ENCODE measurements around the gene GPR89B. TPM values are rescaled to one million over a fixed set of nuclear protein-coding genes. Genes with fewer than 3 reads are reported as not detected.

GPR89B gene
- total and polyA plus RNA-seq, 9 of the 15 experiments (the other 6 are each of a cell fraction or from before 2014, with no cell fraction given), result 9.3 to 39.3 (median 19.6) TPM

DNA sequence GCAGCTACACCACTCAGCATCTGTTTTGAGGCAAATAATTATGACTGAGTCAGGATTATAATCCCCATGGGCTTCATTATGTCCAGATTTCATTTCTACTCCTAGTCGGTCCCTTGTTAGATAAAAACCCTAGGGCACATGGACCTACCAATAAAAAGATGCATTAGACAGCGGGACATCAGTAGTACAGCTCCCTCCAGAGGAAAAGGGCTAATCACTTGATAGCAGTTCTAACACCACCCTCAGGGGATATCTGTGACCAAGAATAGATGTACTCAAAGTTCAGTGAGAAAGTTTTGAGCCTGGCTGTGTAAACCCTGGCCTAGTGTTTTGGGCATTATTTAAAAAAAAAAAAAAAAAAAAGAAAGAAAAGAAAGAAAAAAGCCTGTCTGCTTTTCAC, 15.7 kb upstream of the GPR89B start:
- intact Hi-C loops (cut with micrococcal nuclease), result no loop called here
- H3K9me3 ChIP-seq (replicated peaks; ENCODE audit: control insufficient read depth, insufficient read depth, low read depth, low read length), result no peaks in the 10 kb centered on the region
- H3K36me3 ChIP-seq (ENCODE audit: control insufficient read depth, insufficient read depth, low read length), result no peaks in the 10 kb centered on the region
- no peaks in the 10 kb centered on the region for H3K9me1 ChIP-seq (ENCODE audit: control insufficient read depth, insufficient read depth, low read length)
- no peak overlapping the region for H3K4me3 ChIP-seq
- 8% methylated on average over 2 of the region's 2 CpGs for WGBS (ENCODE audit: insufficient coverage, low coverage, missing lambda C conversion rate)
- FAIRE-seq, result no peak
- no peak overlapping the region for H3K4me2 ChIP-seq (ENCODE audit: insufficient read depth, low read length)
- no peaks in the 10 kb centered on the region for H4K20me1 ChIP-seq (replicated peaks; ENCODE audit: control insufficient read depth, insufficient read depth, low read length)
- ChIA-PET CTCF (ENCODE audit: low intra/inter-chr PET ratio) (no interaction called here), POLR2A (interaction anchor here (0.8 kb wide), 1 partner anchor 101 kb away, joined by 4 read pairs; no protein-coding TSS in a partner anchor)
- no peak for DNase-seq (ENCODE audit: extremely low read depth in 1 of 4, low spot score in 3 of 4)
- H3K27me3 ChIP-seq (ENCODE audit: control insufficient read depth in 2 of 2, insufficient read depth in 2 of 2, low read length in 2 of 2), result peaks cover 22 to 26% of the 10 kb centered on the region in 2 experiments
- H2AFZ ChIP-seq (ENCODE audit: low read depth, low read length), result no peak overlapping the region
- in situ Hi-C loops (cut with MboI), result no loop called here
- no peak overlapping the region for H3K27ac ChIP-seq (ENCODE audit: extremely low read depth, low read depth, low read length)
- no TSS peak for BruUV-seq (replicated peaks)
- no peak overlapping the region for H3K9ac ChIP-seq (ENCODE audit: insufficient read depth in 1 of 2, low read depth in 2 of 2, low read length in 2 of 2)
- H3K79me2 ChIP-seq (ENCODE audit: control insufficient read depth, insufficient read depth, low read length), result no peaks in the 10 kb centered on the region
- ATAC-seq, result no peak
- peaks cover 0 to 6% of the 10 kb centered on the region in 2 experiments; a peak in 2 of 5 replicates for H3K4me1 ChIP-seq (replicated peaks in 1 of 2; ENCODE audit: control insufficient read depth in 2 of 2, insufficient read depth in 2 of 2, low read length in 2 of 2)
- TF ChIP-seq MXI1 (IDR thresholded peaks at IDR 0.05; ENCODE audit: low read depth, low read length), result no peak
- TF ChIP-seq ZNF668 (CRISPR knock-in tag; IDR thresholded peaks at IDR 0.05), result no peak
- no peak for TF ChIP-seq SMAD4 (CRISPR knock-in tag; conservative IDR thresholded peaks at IDR 0.05)
- TF ChIP-seq, protein P1, sequence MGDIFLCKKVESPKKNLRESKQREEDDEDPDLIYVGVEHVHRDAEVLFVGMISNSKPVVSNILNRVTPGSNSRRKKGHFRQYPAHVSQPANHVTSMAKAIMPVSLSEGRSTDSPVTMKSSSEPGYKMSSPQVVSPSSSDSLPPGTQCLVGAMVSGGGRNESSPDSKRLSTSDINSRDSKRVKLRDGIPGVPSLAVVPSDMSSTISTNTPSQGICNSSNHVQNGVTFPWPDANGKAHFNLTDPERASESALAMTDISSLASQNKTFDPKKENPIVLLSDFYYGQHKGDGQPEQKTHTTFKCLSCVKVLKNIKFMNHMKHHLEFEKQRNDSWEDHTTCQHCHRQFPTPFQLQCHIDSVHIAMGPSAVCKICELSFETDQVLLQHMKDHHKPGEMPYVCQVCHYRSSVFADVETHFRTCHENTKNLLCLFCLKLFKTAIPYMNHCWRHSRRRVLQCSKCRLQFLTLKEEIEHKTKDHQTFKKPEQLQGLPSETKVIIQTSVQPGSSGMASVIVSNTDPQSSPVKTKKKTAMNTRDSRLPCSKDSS (IDR thresholded peaks at IDR 0.05; ENCODE audit: low read depth, partially characterized antibody), result no peak
- TF ChIP-seq ZBTB17 (CRISPR knock-in tag; IDR thresholded peaks at IDR 0.05), result no peak
- no peak for TF ChIP-seq ERF (CRISPR knock-in tag; IDR thresholded peaks at IDR 0.05)
- TF ChIP-seq, protein P2, sequence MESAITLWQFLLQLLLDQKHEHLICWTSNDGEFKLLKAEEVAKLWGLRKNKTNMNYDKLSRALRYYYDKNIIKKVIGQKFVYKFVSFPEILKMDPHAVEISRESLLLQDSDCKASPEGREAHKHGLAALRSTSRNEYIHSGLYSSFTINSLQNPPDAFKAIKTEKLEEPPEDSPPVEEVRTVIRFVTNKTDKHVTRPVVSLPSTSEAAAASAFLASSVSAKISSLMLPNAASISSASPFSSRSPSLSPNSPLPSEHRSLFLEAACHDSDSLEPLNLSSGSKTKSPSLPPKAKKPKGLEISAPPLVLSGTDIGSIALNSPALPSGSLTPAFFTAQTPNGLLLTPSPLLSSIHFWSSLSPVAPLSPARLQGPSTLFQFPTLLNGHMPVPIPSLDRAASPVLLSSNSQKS (CRISPR knock-in tag; IDR thresholded peaks at IDR 0.05), result no peak
- TF ChIP-seq RFX5 (IDR thresholded peaks at IDR 0.05; ENCODE audit: low read depth, low read length), result no peak
- no peak for TF ChIP-seq ZNF143 (CRISPR knock-in tag; IDR thresholded peaks at IDR 0.05)
- no peak for TF ChIP-seq SMAD3 (CRISPR knock-in tag; conservative IDR thresholded peaks at IDR 0.05)
- TF ChIP-seq BACH1 (tag; IDR thresholded peaks at IDR 0.05), result no peak
- TF ChIP-seq TOE1 (IDR thresholded peaks at IDR 0.05; ENCODE audit: borderline replicate concordance), result no peak
- TF ChIP-seq TOE1 (CRISPR knock-in tag; IDR thresholded peaks at IDR 0.05; ENCODE audit: borderline replicate concordance, low read depth), result no peak
- no peak for TF ChIP-seq NFE2L1 (tag; IDR thresholded peaks at IDR 0.05; ENCODE audit: borderline replicate concordance, low read depth)
- no peak for TF ChIP-seq RUNX1 (IDR thresholded peaks at IDR 0.05; ENCODE audit: low read depth)
- no peak for TF ChIP-seq HEY1 (CRISPR knock-in tag; IDR thresholded peaks at IDR 0.05; ENCODE audit: borderline replicate concordance)

Data from K562 (cell line).